ENCODE results near the gene SNTB2.

- no peak for TF ChIP-seq POLR2A (IDR thresholded peaks at IDR 0.05)
- TF ChIP-seq, protein P1, sequence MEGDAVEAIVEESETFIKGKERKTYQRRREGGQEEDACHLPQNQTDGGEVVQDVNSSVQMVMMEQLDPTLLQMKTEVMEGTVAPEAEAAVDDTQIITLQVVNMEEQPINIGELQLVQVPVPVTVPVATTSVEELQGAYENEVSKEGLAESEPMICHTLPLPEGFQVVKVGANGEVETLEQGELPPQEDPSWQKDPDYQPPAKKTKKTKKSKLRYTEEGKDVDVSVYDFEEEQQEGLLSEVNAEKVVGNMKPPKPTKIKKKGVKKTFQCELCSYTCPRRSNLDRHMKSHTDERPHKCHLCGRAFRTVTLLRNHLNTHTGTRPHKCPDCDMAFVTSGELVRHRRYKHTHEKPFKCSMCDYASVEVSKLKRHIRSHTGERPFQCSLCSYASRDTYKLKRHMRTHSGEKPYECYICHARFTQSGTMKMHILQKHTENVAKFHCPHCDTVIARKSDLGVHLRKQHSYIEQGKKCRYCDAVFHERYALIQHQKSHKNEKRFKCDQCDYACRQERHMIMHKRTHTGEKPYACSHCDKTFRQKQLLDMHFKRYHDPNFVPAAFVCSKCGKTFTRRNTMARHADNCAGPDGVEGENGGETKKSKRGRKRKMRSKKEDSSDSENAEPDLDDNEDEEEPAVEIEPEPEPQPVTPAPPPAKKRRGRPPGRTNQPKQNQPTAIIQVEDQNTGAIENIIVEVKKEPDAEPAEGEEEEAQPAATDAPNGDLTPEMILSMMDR (IDR thresholded peaks at IDR 0.05): no peak
These were observed 137.1 kb downstream of the SNTB2 start for GRCh38 chr16:69324013-69324531.
